GM12878 (cell line): ENCODE results near the gene FGF12. TPM values are rescaled to one million over a fixed set of nuclear protein-coding genes. Genes with fewer than 3 reads are reported as not detected.

Experiments used
- CREM ChIP-seq: IDR thresholded peaks from 2 replicates; pipeline ENCODE4 v1.6.1; 2014; ENCODE audit warnings: antibody characterized with exemption, low read depth
- EED ChIP-seq: sonication (generic); IDR thresholded peaks from 2 replicates; pipeline ENCODE4 v1.6.1; 2016; ENCODE audit warnings: antibody characterized with exemption, low read depth
- GABPA ChIP-seq: IDR thresholded peaks from 2 replicates; pipeline ENCODE4 v1.6.1; 2014; ENCODE audit warnings: antibody characterized with exemption, low read depth, mild to moderate bottlenecking, inconsistent platforms
- NR2C2 ChIP-seq: IDR thresholded peaks from 2 replicates; pipeline ENCODE4 v1.6.1; 2011; ENCODE audit warnings: borderline replicate concordance, low read depth; ENCODE audit not compliant: control insufficient read depth, insufficient read length
- REST ChIP-seq: IDR thresholded peaks from 2 replicates; pipeline ENCODE4 v1.6.1; 2012; ENCODE audit warnings: mild to moderate bottlenecking, low read depth, low read length
- SIX5 ChIP-seq: IDR thresholded peaks from 2 replicates; pipeline ENCODE4 v1.6.1; 2011; ENCODE audit warnings: mild to moderate bottlenecking, low read depth, low read length, moderate library complexity; ENCODE audit not compliant: severe bottlenecking
- SUPT20H ChIP-seq: IDR thresholded peaks from 2 replicates; pipeline ENCODE4 v1.6.1; 2011; ENCODE audit warnings: low read depth, mild to moderate bottlenecking, low read length, moderate library complexity, borderline replicate concordance; ENCODE audit not compliant: control insufficient read depth
- TAF1 ChIP-seq: IDR thresholded peaks from 2 replicates; pipeline ENCODE4 v1.6.1; 2011; ENCODE audit warnings: mild to moderate bottlenecking, low read depth, low read length, borderline replicate concordance
- TCF7 ChIP-seq: IDR thresholded peaks from 2 replicates; pipeline ENCODE4 v1.6.1; 2014; ENCODE audit warnings: antibody characterized with exemption, borderline replicate concordance
- ZNF687 ChIP-seq: fragments of 450-650 bp; IDR thresholded peaks from 2 replicates; pipeline ENCODE4 v1.6.1; 2017; ENCODE audit warnings: mild to moderate bottlenecking, moderate library complexity
- polyA plus RNA-seq, 11 experiments: library from polyadenylated mRNA; depleted of rRNA in 4 of 11; unstranded in 6 of 11; stranded (reverse) in 5 of 11; fragments of >200 nt; fragmentation: Nextera tagmentation in 4 of 11; fragmentation: Illumina TruSeq in 1 of 11; extraction: Ambion mirVana in 4 of 11; extraction: Trizol in 1 of 11; gene quantifications; 1 replicate in 1 of 11; 2 replicates in 10 of 11; pipeline versions ENCODE4 v1.2.1 to v1.2.3, GENCODE V29; 2011 to 2016; ENCODE audit warnings: inconsistent platforms in 2 of 11, missing spikeins in 2 of 11, low read depth in 1 of 11
- total RNA-seq, 4 experiments: library from RNA; depleted of rRNA in 3 of 4; stranded (reverse); fragments of >200 nt in 3 of 4; fragmentation: Illumina TruSeq in 1 of 4; extraction: Trizol in 1 of 4; gene quantifications; 2 replicates each; pipeline versions ENCODE4 v1.2.1 to v1.2.3, GENCODE V29; 2013 to 2021

FGF12 gene
- total and polyA plus RNA-seq, 10 of the 15 experiments (the other 5 are each of a cell fraction or from before 2014, with no cell fraction given) = 0.03 to 0.43 (median 0.13) TPM; not detected in 7

- TF ChIP-seq ZNF687 (no peak), GABPA (no peak), NR2C2 (no peak), SUPT20H (no peak), TAF1 (no peak), SIX5 (no peak), REST (no peak), TCF7 (no peak), EED (no peak), CREM (no peak)
Measured at GRCh38 chr3:192275741-192276355, 451.5 kb downstream of the FGF12 start (continued).
